B cell (primary cell): ENCODE measurements around the gene RSPO4.

Experiments
- EZH2 ChIP-seq: IDR thresholded peaks from 2 replicates; pipeline ENCODE4 v1.6.1; 2012; ENCODE audit warnings: borderline replicate concordance, low read depth, mild to moderate bottlenecking, moderate library complexity, low read length; ENCODE audit not compliant: insufficient read depth, poor library complexity, severe bottlenecking
- TF ChIP-seq, protein P1 (sequence below): fragments of 200-600 bp; IDR thresholded peaks from one replicate; pipeline ENCODE4 v1.8.0; 2022; ENCODE audit warnings: antibody characterized with exemption, mild to moderate bottlenecking

DNA sequence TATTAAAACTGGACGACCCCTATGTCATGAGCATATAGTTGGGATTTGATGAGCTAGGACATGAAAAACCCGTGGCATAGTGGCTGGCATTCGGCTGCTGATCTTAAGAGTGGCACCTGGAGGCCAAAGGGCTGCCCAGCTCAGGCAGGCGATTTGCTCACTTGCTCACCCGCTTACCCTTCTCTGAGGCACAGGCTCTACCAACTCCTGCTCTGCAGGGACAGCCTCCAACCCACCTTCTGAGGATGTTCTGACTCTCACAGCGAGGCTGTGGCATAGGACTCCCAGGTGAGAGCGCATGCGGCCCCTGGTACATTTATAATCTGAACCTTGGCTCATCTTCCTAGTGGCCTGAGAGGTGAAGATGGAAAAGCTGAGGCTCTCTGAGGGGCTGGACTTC, 995 bp downstream of the RSPO4 start:
- TF ChIP-seq, protein P1, sequence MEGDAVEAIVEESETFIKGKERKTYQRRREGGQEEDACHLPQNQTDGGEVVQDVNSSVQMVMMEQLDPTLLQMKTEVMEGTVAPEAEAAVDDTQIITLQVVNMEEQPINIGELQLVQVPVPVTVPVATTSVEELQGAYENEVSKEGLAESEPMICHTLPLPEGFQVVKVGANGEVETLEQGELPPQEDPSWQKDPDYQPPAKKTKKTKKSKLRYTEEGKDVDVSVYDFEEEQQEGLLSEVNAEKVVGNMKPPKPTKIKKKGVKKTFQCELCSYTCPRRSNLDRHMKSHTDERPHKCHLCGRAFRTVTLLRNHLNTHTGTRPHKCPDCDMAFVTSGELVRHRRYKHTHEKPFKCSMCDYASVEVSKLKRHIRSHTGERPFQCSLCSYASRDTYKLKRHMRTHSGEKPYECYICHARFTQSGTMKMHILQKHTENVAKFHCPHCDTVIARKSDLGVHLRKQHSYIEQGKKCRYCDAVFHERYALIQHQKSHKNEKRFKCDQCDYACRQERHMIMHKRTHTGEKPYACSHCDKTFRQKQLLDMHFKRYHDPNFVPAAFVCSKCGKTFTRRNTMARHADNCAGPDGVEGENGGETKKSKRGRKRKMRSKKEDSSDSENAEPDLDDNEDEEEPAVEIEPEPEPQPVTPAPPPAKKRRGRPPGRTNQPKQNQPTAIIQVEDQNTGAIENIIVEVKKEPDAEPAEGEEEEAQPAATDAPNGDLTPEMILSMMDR, result no peak
- no peak for TF ChIP-seq EZH2
